Suprapubic skin (tissue), 3 donors: ENCODE data around the gene MOB4.

Experiments used
- POLR2AphosphoS5 ChIP-seq, 3 donors: sonication (generic); formaldehyde crosslinking; IDR thresholded peaks; one replicate each; pipeline ENCODE4 v1.6.1; 2017; ENCODE audit warnings: antibody characterized with exemption in 3 of 3
- TF ChIP-seq, protein P1 (sequence below), 2 donors: fragments of 200-600 bp in 1 of 2; fragments of 450-650 bp in 1 of 2; sonication (generic) in 1 of 2; IDR thresholded peaks; one replicate each; pipeline ENCODE4 v1.5.1; 2016 to 2019; ENCODE audit warnings: antibody characterized with exemption in 2 of 2, mild to moderate bottlenecking in 1 of 2, moderate library complexity in 1 of 2

DNA sequence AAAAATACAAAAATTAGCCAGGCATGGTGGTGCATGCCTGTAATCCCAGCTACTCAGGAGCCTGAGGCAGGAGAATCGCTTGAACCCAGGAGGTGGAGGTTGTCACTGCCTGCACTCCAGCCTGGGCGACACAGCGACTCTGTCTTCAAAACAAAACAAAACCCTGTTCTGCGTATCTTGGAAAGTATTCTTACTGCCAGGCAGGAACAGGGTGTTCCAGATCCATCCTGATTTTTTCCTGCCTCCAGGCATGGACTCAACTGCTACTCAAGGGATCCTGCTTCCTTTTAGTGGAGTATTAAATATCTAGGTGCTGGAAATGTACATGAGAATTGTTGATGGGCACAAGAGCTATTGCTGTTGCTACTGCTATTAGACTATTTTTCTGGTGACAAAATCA, 28.5 kb upstream of the MOB4 start:
- TF ChIP-seq POLR2AphosphoS5 (IDR thresholded peaks at IDR 0.05): no peak
- TF ChIP-seq, protein P1, sequence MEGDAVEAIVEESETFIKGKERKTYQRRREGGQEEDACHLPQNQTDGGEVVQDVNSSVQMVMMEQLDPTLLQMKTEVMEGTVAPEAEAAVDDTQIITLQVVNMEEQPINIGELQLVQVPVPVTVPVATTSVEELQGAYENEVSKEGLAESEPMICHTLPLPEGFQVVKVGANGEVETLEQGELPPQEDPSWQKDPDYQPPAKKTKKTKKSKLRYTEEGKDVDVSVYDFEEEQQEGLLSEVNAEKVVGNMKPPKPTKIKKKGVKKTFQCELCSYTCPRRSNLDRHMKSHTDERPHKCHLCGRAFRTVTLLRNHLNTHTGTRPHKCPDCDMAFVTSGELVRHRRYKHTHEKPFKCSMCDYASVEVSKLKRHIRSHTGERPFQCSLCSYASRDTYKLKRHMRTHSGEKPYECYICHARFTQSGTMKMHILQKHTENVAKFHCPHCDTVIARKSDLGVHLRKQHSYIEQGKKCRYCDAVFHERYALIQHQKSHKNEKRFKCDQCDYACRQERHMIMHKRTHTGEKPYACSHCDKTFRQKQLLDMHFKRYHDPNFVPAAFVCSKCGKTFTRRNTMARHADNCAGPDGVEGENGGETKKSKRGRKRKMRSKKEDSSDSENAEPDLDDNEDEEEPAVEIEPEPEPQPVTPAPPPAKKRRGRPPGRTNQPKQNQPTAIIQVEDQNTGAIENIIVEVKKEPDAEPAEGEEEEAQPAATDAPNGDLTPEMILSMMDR (IDR thresholded peaks at IDR 0.05): no peak
